ENCODE data around the gene PDLIM5.

PDLIM5 gene

DNA sequence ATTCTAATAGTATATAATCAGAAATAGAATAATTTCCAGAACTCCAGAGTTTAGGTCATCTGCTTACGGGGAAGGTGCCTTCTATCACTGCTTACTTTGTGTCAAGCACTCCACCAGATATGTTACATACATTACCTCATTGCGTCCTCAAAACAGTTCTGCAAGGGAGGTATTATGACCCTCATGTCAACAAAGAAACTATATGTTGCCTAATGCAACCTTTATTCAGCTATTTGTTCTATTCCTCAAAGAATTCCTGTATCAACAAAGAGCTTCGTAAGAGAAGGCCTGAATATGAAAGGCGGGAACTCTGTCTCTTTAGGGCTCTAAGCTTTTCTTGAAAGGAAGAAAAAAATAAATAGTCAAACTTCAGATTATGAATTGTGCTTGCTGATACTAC, 114.7 kb downstream of the PDLIM5 start:
- DNase-seq: no peak

DNA sequence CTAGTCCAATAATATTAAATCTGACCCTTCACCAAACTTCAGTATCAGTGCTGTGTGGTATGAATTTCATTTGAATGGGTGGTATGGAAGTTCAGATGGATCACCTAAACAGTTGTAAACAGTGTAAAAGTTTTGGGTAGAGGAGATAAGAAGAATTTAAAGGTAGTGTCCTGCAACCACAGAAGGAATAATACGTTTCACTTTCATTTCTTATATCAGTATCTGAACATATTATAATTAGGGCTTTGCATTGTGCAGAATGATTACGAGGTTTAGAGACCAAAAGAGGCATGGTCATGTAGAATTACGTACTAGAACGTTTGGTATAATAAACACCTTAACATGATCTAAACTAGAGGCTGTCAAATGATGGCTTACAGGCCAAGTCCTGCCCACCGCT, 116.1 kb downstream of the PDLIM5 start:
- no peak for DNase-seq

DNA sequence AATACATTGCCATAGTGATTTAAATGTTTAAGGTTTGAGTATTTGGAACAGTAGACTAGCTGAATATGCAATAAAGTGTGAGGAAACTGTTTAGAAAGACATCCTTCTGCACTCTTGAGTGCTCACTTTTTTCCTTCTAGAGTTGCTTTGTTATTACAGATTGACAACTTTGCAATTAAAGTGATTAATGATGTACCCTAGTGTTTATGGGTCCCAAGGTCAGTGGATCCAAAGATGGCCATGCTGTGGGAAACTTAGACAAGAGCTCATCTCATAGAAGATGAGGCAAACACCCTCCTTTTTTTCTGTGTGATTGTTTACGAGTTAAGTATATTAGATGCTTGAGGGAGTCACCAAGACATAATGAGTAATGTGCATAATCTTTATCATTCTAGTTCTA, 118.8 kb downstream of the PDLIM5 start:
- no peak for DNase-seq

DNA sequence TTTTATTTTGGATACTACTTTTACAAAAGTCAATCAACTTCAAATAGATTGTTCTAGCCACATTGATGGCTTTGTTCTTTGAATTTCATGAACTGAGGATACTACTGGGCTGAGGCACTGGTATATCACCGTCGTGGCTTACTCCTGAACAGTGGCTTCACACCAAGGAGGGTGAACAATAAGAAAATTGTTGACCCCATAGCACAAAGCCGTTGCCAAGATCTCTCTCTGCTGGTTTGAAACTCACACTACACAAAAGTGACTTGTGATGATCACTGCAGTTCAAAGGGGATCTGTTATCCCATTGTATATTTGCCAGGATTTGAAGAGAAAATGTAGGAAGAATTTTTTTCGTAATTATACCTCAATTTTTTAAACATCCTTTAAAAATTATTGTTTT, 119.6 kb downstream of the PDLIM5 start:
- no peak for DNase-seq

DNA sequence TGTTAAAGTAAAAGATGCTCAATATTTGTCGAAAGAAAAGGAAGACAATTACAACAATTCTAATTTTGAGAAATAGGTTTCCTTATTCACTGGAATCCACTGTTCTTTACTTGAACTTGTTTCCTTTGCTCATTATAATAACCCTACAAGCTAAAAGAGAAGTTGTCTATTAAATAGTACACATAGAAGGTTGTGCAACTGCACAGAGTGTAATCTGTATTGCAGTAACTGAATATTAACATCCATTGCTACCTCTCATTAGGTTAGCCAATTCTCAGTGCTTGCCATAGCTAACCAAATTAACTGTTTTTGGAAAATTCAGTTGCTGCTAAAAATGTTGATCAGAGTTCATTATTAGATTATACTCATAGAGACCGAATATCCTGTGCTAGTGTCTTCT, 120.0 kb downstream of the PDLIM5 start:
- DNase-seq: no peak

DNA sequence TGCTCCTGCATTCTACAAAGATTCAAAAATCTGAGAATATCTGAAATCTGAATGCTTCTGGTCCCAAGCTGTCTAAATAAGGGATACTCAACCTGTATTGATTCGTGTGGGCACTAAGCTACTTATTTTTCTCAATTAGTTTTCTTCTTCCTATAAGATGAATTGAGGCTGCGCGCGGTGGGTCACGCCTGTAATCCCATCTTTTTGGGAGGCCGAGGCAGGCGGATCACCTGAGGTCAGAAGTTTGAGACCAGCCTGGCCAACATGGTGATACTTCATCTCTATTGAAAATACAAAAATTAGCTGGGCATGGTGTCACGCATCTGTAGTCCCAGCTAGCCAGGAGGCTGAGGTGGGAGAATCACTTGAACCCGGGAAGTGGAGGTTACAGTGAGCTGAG, 122.3 kb downstream of the PDLIM5 start:
- DNase-seq: no peak

DNA sequence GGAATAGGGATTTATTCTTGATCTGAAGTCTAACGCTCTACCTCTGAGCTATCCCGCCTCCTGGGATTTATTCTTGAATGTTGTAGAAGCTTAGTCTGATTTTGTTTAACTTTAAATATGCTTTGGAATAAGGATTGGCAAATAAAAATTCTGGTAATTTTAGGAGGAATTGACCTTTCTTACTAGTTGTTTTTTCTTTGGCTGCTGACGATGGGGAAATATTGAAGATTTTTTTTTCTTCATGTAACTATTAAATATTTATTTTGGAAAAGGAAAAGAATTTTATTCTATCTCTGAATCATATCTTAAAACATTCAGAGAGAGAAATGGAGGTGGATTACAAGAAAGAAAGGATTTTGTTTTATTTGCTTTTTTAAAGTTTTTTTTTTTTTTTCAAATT, 122.9 kb downstream of the PDLIM5 start:
- no peak for DNase-seq

DNA sequence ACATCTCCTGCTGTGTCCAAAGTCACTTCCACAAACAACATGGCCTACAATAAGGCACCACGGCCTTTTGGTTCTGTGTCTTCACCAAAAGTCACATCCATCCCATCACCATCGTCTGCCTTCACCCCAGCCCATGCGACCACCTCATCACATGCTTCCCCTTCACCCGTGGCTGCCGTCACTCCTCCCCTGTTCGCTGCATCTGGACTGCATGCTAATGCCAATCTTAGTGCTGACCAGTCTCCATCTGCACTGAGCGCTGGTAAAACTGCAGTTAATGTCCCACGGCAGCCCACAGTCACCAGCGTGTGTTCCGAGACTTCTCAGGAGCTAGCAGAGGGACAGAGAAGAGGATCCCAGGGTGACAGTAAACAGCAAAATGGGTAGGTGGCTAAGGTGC, 123.9 kb downstream of the PDLIM5 start:
- no peak for DNase-seq

DNA sequence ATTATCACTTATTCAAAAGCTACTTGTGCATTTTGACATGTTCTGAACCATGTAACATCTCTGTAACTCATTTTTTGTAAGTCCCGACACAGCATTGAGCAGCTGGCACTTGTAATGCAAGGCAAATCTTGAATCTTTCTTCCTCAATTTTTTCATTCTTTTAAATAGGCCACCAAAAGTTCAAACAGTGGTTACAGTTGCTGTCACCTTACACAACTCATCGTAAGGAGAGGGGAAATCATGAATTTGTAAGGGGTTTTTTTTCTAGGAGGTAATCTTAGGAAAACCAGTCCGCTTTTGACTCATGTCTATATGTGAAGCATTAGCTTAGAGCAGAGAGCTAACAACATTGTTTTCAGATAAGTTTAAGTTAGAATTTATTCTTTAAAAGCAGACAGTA, 124.5 kb downstream of the PDLIM5 start:
- DNase-seq: no peak

DNA sequence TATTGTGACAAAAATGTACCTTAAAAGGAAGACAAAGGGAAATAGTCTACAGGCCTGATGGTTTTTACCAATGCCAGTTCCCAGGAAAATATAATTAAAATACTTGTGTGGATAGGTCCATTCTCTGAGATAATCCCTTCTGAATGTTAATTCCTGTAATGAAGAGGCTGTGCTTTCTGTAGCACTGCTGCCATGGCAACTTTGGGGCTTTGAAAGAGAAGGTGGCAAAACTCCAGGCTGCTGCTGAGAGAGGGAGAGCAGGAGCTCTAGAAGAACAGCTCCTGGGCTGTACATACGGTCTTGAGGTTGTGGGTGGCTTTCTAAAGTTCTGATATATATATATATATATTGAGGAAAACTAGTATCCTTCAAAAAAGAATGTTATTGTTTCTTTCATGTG, 125.4 kb downstream of the PDLIM5 start:
- no peak for DNase-seq

DNA sequence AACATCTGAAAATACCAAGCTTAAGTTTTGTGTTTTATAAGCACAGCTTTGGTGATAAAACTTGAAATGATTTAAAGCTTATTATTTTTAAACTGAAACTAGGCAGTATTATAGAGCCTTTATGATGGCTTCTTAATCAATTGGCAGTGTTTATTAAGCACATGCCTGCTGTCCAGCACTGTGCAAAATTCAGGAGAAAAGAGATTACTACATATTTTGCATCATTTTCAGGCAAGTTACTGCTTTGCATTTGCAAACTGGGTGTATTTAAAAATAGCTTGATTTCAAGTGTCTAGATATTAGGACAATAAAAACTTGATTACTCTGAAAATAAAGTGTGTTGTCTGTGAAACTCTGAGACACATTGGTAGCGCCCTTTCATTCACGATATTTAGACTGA, 126.5 kb downstream of the PDLIM5 start:
- DNase-seq: no peak

DNA sequence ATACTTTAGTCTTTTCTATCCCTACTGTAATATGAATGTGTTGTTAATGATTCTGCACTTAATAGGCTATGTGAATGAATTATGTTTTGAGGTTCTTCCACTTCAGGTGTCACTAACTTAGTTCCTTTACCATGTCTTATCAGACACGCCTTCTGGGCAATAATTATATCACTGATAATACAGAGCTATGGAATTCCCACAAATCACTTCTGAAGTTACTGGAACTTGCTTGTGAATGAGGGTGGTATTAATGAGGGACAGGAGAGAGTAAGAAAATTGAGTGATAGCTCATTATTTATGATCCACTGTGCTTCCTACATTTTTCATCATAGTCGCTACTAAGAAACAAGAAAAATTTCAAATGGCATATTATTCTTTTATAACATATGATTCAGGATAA, 130.0 kb downstream of the PDLIM5 start:
- no peak for DNase-seq

DNA sequence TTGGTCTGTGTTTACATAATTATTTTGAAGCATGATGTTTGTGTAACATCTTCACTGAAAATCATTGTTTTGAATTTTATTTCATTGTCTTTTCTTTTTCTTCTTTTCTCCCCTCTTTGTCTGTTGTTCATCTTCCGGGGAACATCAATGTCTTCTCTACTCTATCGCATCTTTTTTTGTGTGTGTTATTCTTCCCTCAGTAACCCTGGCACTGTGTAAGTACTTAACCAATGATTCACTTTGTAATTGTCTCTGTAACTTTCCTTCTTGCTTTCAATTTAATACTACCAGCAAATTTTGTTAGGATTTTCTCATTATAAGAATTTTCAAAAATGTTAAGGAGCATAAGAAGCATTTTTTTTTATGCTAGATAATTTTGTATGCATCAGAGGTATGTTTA, 130.8 kb downstream of the PDLIM5 start:
- DNase-seq: no peak

DNA sequence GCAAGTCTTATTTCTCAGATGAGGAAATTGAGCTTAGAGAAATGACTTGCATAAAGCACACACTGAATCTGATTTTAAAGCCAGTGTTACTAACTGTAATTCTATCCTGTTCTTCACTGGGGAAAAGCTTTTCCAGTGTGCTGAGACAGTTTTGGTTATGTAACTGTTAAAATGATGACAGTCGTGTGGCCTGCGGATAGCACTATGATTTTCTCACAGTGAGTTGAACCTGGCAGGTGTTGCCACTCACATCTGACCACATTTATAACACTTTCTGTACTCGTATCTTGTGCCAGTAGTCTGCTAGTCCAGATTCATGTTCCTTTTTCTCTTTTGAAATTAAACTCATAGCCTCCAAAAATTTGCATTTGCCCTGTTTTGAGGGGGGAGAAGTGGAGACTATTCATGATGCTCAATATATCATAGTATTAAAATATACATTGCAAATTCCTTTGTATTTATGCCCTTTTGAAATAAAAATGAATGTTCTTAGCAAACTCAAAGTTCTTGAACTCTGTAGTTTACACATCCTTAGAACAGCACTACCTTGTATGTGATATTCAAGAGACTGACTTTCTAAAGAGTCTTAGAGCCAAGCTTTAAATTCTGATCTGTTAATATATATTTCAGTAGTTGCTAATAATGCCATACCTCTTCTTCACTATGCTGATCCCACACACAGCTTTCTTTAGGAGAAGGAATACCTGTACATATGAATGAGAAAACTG, 132.3 kb downstream of the PDLIM5 start:
- DNase-seq: no peak

DNA sequence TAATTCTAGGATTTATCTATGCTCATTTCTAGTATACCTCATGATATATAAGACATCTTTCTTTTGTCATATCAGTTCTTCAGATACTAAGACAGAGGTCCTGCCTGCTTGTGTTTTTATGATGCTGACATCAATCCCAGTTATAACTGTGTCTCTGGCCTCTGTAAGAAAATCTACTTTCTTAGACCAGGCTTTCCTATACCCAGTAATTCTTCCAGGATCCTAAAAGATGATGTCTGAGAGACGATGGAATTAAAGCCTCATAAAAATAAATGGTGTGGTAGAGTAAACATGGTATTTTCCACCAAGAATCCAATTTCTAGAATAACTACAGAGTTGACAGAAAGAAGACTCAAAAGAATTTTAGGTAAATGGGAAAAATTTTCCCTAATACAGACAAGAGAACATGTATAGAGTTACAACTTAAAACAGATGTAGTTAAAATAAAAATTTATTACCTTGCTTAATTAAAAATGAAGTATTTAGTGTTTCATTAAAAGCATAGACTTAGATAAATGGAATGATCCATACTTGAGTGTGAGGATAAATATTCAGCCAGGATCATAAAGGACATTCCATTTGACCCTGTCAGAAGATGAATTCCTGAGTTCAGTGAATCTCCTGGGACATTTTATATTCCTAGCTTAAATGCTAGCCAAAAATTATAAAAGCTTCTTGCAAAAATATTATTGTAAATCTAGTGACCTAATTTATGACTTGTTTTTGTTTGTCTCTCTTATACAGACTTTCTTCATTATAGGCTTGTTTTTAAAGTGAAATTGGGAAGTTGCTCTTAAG, 137.4 kb downstream of the PDLIM5 start:
- no peak for DNase-seq

DNA sequence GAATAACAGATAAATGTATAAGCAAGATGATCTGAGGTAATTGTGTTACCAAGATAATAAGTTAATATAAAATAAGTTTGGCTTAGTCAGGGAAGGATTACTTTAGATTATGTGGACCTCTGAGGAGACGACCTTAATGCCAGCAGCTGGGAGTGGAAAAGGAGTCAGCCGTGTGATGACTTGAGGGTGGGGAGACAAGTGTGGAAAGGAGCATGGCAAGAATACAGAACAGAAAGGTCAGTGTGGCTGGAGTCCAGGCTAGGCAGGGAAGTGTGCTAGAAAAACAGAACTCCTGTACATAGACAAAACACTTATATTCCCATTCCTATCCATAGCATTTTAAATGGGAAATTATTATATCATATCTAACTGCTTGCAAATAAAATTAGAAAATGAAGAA, 138.8 kb downstream of the PDLIM5 start:
- no peak for DNase-seq

DNA sequence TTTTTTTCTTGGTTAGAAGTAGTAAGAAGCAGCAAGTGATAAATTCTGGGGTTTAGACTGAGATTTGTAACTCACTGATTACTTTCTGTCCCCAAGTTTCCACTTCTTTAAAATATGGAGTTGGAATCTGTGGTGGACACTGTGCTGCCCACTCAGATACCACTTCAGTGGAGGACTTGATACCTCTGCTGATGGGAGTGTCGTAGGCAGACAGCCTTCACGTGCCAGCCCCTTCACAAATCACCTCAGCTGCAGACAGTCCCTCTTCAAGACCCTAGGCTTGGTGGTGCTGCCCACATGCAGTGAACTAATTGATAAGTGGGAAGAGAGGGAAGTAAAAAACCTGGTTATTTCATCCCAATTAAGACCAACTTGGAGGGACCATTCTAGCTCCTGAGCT, 139.5 kb downstream of the PDLIM5 start:
- no peak for DNase-seq

DNA sequence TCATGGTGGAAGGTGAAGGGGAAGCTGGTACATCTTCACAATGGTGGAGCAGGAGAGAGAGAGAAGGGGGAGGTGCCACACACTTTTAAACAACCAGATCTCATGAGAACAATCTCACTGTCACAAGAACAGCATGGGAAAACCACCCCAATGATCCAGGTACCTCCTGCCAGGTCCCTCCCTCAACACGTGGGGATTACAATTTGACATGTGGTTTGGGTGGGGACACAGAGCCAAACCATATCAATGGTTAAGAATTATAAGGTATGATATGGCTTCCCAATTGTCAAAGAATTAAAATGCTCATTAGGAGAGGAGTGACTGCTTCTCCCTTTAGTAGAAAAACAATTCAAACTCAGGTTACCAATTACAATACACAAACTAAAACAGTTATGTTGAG, 143.3 kb downstream of the PDLIM5 start:
- DNase-seq: no peak

DNA sequence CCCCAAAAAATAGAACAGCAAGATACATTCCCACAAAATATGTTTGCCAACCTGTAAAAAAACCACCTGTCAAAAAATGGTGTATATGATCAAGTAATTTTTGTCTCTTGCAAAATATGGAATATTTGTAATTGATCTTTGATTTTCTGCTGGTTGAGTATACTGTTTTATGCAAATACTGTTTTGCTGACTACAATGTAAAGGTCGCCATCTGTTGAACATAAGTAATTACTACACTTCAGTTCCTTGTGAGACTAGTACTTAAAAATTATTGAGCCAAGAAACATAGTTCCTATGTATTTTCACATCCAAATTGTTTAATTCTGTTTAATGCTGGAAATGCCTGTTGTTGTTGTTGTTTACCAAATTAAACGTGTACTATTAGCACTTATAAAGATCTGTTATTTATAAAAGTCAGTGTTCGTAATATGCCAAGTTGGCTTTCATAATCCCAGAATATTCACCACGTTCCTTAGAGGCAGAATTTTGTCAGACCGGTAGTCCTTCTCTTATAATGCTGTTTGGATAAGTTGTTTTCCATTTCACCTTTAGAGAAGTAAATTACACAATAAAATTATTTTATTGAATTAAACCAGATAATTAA, 144.2 kb downstream of the PDLIM5 start:
- DNase-seq: peak in 1 of 2 experiments; percentile 12

DNA sequence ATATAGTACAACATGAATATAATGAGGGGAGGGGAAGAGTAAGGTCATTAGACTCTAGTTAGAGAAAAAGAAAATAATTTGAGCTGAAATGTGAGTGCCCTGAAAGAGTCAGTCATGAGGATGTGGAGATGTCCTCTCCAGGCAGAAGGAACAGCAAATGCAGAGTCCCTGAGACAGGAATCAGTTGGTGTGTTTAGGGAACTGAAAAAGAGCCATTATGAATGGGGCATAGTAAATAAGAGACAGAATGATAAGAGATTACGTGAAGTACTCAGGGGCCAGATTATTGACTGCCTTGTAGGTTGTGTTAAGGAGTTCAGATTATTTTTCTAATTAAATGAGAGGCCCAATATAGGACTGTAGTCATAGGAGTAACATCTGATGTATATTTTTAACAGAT, 147.0 kb downstream of the PDLIM5 start:
- no peak for DNase-seq

DNA sequence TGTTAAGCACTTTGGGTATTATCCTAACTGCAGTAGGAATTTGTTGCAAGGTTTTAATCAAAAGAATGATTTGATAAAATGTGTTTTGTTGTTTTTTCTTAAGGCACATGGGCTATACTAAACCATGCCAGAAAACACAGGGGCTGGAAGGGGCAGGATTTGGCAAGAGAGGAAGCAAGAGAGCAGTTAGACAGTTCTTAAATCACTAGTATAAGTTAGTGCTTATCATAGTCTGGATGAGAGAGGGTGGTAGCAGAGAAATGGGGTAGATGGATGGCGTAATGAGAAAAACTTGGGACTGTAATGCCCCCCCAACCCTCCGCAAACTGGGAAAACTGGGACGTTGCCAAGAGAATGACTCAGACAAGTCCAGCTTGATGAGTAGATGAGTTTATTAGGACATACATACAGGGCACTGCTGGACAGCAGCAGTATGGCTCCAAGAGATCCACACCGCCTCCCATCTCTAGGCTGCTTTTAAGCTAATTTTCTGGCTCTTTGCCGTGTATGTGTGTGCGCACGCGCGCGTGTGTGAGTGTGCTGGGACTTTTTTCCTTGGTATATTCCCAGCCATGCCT, 151.5 kb downstream of the PDLIM5 start:
- DNase-seq: no peak

DNA sequence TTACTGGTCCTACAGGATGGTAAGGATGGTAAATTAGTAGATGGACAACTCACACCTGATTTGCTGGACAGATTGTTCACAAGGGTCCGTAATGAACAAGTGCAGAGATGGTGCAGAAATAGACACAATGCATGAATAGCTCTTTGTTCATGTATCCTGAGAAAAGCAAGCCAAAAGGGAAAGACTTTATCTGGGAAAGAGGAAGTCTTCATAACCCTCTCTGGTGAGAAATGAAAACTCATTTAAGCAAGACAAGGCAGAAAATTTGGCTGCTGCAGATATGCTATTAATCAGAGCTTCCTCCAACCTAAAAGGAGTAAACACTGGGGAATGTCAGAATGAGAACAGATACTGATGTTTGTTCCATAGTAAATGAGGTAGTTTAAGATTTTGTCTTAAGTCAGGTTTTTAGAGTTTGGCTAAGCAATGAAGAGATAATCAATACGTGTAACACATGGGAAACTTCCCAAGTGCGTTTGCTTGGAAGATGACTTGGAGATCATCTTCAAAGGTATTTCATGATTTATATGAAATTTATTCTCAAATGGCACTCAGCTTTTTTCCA, 153.6 kb downstream of the PDLIM5 start:
- DNase-seq: no peak

DNA sequence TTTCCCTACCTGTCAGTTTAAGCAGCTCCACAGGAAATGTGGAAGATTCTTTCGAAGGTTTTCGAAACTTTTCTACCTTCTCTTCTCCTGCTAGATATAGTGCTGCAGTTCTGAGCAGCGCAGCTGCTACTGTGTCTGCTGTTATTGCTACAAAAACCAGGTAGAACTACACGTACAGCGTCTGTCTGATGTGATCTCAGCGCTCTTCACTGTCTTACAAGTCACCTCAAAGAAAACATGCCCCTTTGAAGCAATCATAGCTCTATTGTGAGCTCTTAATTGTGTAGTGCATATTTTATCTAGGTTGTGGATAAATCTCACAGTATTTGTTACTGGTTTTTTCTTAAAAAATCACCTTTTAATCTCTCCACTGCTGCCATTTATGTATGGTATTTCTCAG, 158.4 kb downstream of the PDLIM5 start:
- no peak for DNase-seq

DNA sequence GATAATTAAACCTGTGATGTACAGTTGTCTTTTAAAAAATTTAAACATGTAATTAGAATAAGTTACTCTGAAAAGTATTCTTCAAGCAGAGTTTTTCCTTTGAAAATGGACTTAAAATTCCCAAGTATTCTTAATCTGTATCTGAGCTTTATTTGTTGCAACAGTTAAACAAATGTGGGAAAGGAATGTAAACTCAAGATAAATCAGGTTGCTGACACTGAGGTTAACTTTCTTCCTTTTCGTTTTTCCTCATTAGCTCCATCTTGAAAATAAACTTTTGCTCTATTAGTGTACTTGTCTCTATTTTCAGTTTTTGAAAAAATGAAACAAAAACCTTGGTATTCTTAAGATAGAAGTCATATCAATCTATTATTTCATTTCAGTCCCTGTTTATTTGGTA, 161.5 kb downstream of the PDLIM5 start:
- DNase-seq: no peak
